Liver (tissue), 9 donors: ENCODE measurements around the gene SERTM2. TPM values are rescaled to one million over a fixed set of nuclear protein-coding genes. Genes with fewer than 3 reads are reported as not detected.

ENCODE experiments used
- DNase-seq: peaks from one replicate; pipeline ENCODE4 v3.0.0-alpha.2; 2017; ENCODE audit warnings: low spot score
- H3K27ac ChIP-seq, 2 donors: one replicate each; pipeline ENCODE4 v1.7.0; 2013; ENCODE audit warnings: inconsistent platforms in 2 of 2, low read length in 2 of 2, control low read depth in 1 of 2, low read depth in 1 of 2, mild to moderate bottlenecking in 1 of 2
- H3K27me3 ChIP-seq, 4 donors: one replicate each; pipeline versions ENCODE4 v1.6.1 to v1.7.0; 2013; ENCODE audit warnings: low read length in 3 of 4, inconsistent platforms in 1 of 4, mild to moderate bottlenecking in 1 of 4, moderate library complexity in 1 of 4; ENCODE audit not compliant: control insufficient read depth in 4 of 4, insufficient read depth in 4 of 4
- H3K36me3 ChIP-seq, 4 donors: one replicate each; pipeline versions ENCODE4 v1.6.1 to v1.7.0; 2013; ENCODE audit warnings: low read length in 3 of 4, mild to moderate bottlenecking in 3 of 4, low read depth in 1 of 4, moderate library complexity in 1 of 4; ENCODE audit not compliant: control insufficient read depth in 4 of 4, insufficient read depth in 3 of 4
- H3K4me1 ChIP-seq, 4 donors: one replicate each; pipeline versions ENCODE4 v1.6.1 to v1.7.0; 2013; ENCODE audit warnings: low read length in 3 of 4, mild to moderate bottlenecking in 3 of 4, moderate library complexity in 1 of 4; ENCODE audit not compliant: control insufficient read depth in 4 of 4, insufficient read depth in 4 of 4
- H3K4me3 ChIP-seq, 3 donors: one replicate each; pipeline versions ENCODE4 v1.6.1 to v1.7.0; 2013; ENCODE audit warnings: low read length in 3 of 3, control low read depth in 1 of 3, low read depth in 1 of 3, mild to moderate bottlenecking in 1 of 3
- H3K9ac ChIP-seq, 2 donors: one replicate each; pipeline ENCODE4 v1.7.0; 2013; ENCODE audit warnings: low read length in 2 of 2, mild to moderate bottlenecking in 2 of 2, moderate library complexity in 2 of 2, control low read depth in 1 of 2, low read depth in 1 of 2
- H3K9me3 ChIP-seq, 4 donors: one replicate each; pipeline versions ENCODE4 v1.6.1 to v1.7.0; 2013; ENCODE audit warnings: low read length in 3 of 4; ENCODE audit not compliant: control insufficient read depth in 4 of 4
- ATF3 ChIP-seq: IDR thresholded peaks from 2 replicates; pipeline ENCODE4 v1.6.1; 2016; ENCODE audit warnings: antibody characterized with exemption
- CTCF ChIP-seq: fragments of 150-350 bp; IDR thresholded peaks from 2 replicates; pipeline ENCODE4 v1.5.1; 2017; ENCODE audit warnings: improper control_type of control experiment, low read depth, low read length; ENCODE audit not compliant: missing input control
- EGR1 ChIP-seq, 2 donors: IDR thresholded peaks; 2 replicates each; pipeline ENCODE4 v1.6.1; 2016 to 2018; ENCODE audit warnings: antibody characterized with exemption in 2 of 2, low read depth in 2 of 2
- GABPA ChIP-seq, 2 donors: IDR thresholded peaks in 1 of 2; conservative IDR thresholded peaks in 1 of 2; 2 replicates each; pipeline ENCODE4 v1.6.1; 2016; ENCODE audit warnings: antibody characterized with exemption in 2 of 2, mild to moderate bottlenecking in 1 of 2, moderate library complexity in 1 of 2
- HNF4A ChIP-seq, 2 donors: conservative IDR thresholded peaks; 2 replicates each; pipeline ENCODE4 v1.6.1; 2016; ENCODE audit warnings: antibody characterized with exemption in 2 of 2, mild to moderate bottlenecking in 2 of 2
- HNF4G ChIP-seq: IDR thresholded peaks from 2 replicates; pipeline ENCODE4 v1.6.1; 2016; ENCODE audit warnings: antibody characterized with exemption
- JUND ChIP-seq, 2 donors: IDR thresholded peaks; 2 replicates each; pipeline ENCODE4 v1.6.1; 2016; ENCODE audit warnings: antibody characterized with exemption in 2 of 2
- MAX ChIP-seq: IDR thresholded peaks from 2 replicates; pipeline ENCODE4 v1.6.1; 2016; ENCODE audit warnings: antibody characterized with exemption
- NR2F2 ChIP-seq: IDR thresholded peaks from 2 replicates; pipeline ENCODE4 v1.6.1; 2016; ENCODE audit warnings: antibody characterized with exemption
- RAD21 ChIP-seq, 2 donors: IDR thresholded peaks; 2 replicates each; pipeline ENCODE4 v1.6.1; 2016; ENCODE audit warnings: antibody characterized with exemption in 2 of 2, mild to moderate bottlenecking in 2 of 2
- REST ChIP-seq: IDR thresholded peaks from 2 replicates; pipeline ENCODE4 v1.6.1; 2016; ENCODE audit warnings: antibody characterized with exemption, mild to moderate bottlenecking
- RXRA ChIP-seq, 2 donors: IDR thresholded peaks; 2 replicates each; pipeline ENCODE4 v1.6.1; 2017 to 2018; ENCODE audit warnings: antibody characterized with exemption in 2 of 2, mild to moderate bottlenecking in 1 of 2
- SP1 ChIP-seq: IDR thresholded peaks from 2 replicates; pipeline ENCODE4 v1.6.1; 2018; ENCODE audit warnings: antibody characterized with exemption, mild to moderate bottlenecking
- TAF1 ChIP-seq: conservative IDR thresholded peaks from 2 replicates; pipeline ENCODE4 v1.6.1; 2016; ENCODE audit warnings: antibody characterized with exemption, mild to moderate bottlenecking
- YY1 ChIP-seq: IDR thresholded peaks from 2 replicates; pipeline ENCODE4 v1.6.1; 2016; ENCODE audit warnings: antibody characterized with exemption, mild to moderate bottlenecking
- ZBTB33 ChIP-seq: IDR thresholded peaks from 2 replicates; pipeline ENCODE4 v1.6.1; 2016; ENCODE audit warnings: antibody characterized with exemption
- WGBS: extraction: QIAGEN DNeasy Blood & Tissue Kit; methylation state at CpG from one replicate; pipeline ENCODE4 v1.1.7; 2013; 5-methylcytosine and 5-hydroxymethylcytosine counted together
- polyA plus RNA-seq, 2 donors: library from polyadenylated mRNA; stranded (reverse) in 1 of 2; unstranded in 1 of 2; fragments of 200-250 nt in 1 of 2; fragments of >200 nt in 1 of 2; fragmentation: Nextera tagmentation in 1 of 2; extraction: Ambion mirVana in 1 of 2; gene quantifications; one replicate each; pipeline versions ENCODE4 v1.2.1 to v1.2.3, GENCODE V29; 2013 to 2015
- total RNA-seq, 2 donors: library from RNA; depleted of rRNA; stranded (reverse); fragments of >200 nt; gene quantifications; one replicate each; pipeline ENCODE4 v1.2.3, GENCODE V29; 2014
- donor health status: healthy.
- donor health status: healthy.
- donor health status: healthy.
- donor health status: healthy.
- donor health status: healthy.

The SERTM2 gene
- total and polyA plus RNA-seq, 4 donors = 0.09 to 16.2 (median 2.6) TPM

- H3K27ac ChIP-seq = no peak overlapping the region
- H3K4me3 ChIP-seq = no peak overlapping the region
- 81% methylated on average over 2 of the region's 2 CpGs for WGBS
- no peak for TF ChIP-seq MAX
- no peak for TF ChIP-seq HNF4G
- no peak for TF ChIP-seq GABPA (IDR thresholded peaks at IDR 0.05 in 1 of 2, conservative IDR thresholded peaks at IDR 0.05 in 1 of 2)
- TF ChIP-seq RAD21 (IDR thresholded peaks at IDR 0.05) = no peak
- TF ChIP-seq TAF1 = no peak
- no peak for TF ChIP-seq RXRA (IDR thresholded peaks at IDR 0.05)
- no peak for TF ChIP-seq SP1
- TF ChIP-seq HNF4A (conservative IDR thresholded peaks at IDR 0.05) = no peak
- TF ChIP-seq YY1 = no peak
- no peak for TF ChIP-seq NR2F2
- TF ChIP-seq CTCF = no peak
- no peak for TF ChIP-seq EGR1 (IDR thresholded peaks at IDR 0.05; ENCODE audit: low read depth in 2 of 2)
- TF ChIP-seq ATF3 = no peak
- no peaks in the 10 kb centered on the region for H3K36me3 ChIP-seq
- no peaks in the 10 kb centered on the region for H3K9me3 ChIP-seq
- no peak for DNase-seq
- no peak overlapping the region for H3K9ac ChIP-seq
- H3K27me3 ChIP-seq = no peaks in the 10 kb centered on the region
- no peaks in the 10 kb centered on the region for H3K4me1 ChIP-seq
These were observed 44.0 kb downstream of the SERTM2 start for GRCh38 chrX:111555406-111555958.

GRCh38 chrX:111560801-111561200, 49.4 kb downstream of the SERTM2 start:
- Histone ChIP-seq H3K36me3 (no peaks in the 10 kb centered on the region), H3K9ac (no peak overlapping the region), H3K4me3 (no peak overlapping the region), H3K9me3 (no peaks in the 10 kb centered on the region), H3K27ac (no peak overlapping the region), H3K4me1 (no peaks in the 10 kb centered on the region), H3K27me3 (no peaks in the 10 kb centered on the region)
- 52% methylated on average over 3 of the region's 3 CpGs for WGBS
- TF ChIP-seq JUND (IDR thresholded peaks at IDR 0.05) = no peak
- no peak for TF ChIP-seq HNF4A (conservative IDR thresholded peaks at IDR 0.05)
- TF ChIP-seq RXRA (IDR thresholded peaks at IDR 0.05) = no peak
- TF ChIP-seq EGR1 (IDR thresholded peaks at IDR 0.05; ENCODE audit: low read depth in 2 of 2) = no peak
- TF ChIP-seq HNF4G = no peak
- no peak for DNase-seq

GRCh38 chrX:111561851-111562250, 50.4 kb downstream of the SERTM2 start:
- Histone ChIP-seq H3K27ac (no peak overlapping the region), H3K9me3 (no peaks in the 10 kb centered on the region), H3K27me3 (no peaks in the 10 kb centered on the region), H3K9ac (no peak overlapping the region), H3K36me3 (no peaks in the 10 kb centered on the region), H3K4me1 (no peaks in the 10 kb centered on the region), H3K4me3 (no peak overlapping the region)
- WGBS = 88% methylated on average over 1 of the region's 1 CpG
- TF ChIP-seq ZBTB33 (no peak), GABPA (IDR thresholded peaks at IDR 0.05 in 1 of 2, conservative IDR thresholded peaks at IDR 0.05 in 1 of 2) (no peak), ATF3 (no peak), CTCF (no peak), REST (no peak), RAD21 (IDR thresholded peaks at IDR 0.05) (no peak), SP1 (no peak), HNF4A (conservative IDR thresholded peaks at IDR 0.05) (no peak), NR2F2 (no peak), HNF4G (no peak)
- DNase-seq = no peak
